ENCODE results near the gene TBC1D9.

Gene TBC1D9

GRCh38 chr4:140726776-140727500 lies 29.2 kb downstream of the TBC1D9 start:
- DNase-seq, result no peak
- intact Hi-C loops (cut with DNase I), result no loop called here

GRCh38 chr4:140725556-140725955 lies 30.6 kb downstream of the TBC1D9 start:
- intact Hi-C loops (cut with DNase I), result no loop called here
- DNase-seq, result no peak

DNA sequence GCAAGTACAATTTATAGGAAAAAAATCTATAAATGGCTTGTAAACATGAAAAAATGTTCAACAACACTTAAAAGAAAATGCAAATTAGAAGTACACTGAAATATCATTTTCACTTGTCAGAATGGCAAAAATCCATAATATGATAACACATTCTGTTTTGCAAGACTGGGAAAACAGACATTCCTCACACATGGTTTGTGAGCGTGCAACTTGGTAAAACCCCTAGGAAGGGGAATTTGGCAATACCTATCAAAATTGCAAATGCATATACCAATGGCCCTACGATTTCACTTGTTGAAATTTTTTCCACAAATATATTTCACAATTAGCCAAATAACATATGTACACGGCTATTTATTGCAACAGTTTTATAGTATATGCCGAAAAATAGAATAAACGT lies 31.4 kb downstream of the TBC1D9 start:
- intact Hi-C loops (cut with DNase I), result no loop called here

GRCh38 chr4:140720387-140721304 lies 35.5 kb downstream of the TBC1D9 start:
- intact Hi-C loops (cut with DNase I), result no loop called here
- no peak for DNase-seq

More for the DNA sequence above, 31.4 kb downstream of the TBC1D9 start:
- no peak for DNase-seq

- DNase-seq, result no peak
- intact Hi-C loops (cut with DNase I), result no loop called here
These were observed 36.5 kb downstream of the TBC1D9 start for GRCh38 chr4:140719686-140720085.

DNA sequence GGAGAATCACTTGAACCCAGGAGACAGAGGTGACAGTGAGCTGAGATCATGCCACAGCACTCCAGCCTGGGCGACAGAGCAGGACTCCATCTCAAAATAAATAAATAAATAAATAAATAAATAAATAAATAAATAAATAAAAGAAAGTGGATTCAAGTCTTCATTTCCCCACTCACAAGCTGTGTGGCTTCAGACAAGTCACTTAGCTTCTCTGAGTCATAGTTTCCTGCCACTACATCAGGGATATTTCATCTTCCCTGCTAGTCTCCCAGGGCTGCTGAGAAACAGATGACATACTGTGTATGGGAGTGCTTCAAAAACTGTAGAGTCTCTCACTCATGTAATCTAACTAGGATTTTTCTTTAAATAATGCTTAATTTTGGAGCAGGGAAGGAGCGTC lies 37.2 kb downstream of the TBC1D9 start:
- DNase-seq, result no peak
- intact Hi-C loops (cut with DNase I), result no loop called here

DNA sequence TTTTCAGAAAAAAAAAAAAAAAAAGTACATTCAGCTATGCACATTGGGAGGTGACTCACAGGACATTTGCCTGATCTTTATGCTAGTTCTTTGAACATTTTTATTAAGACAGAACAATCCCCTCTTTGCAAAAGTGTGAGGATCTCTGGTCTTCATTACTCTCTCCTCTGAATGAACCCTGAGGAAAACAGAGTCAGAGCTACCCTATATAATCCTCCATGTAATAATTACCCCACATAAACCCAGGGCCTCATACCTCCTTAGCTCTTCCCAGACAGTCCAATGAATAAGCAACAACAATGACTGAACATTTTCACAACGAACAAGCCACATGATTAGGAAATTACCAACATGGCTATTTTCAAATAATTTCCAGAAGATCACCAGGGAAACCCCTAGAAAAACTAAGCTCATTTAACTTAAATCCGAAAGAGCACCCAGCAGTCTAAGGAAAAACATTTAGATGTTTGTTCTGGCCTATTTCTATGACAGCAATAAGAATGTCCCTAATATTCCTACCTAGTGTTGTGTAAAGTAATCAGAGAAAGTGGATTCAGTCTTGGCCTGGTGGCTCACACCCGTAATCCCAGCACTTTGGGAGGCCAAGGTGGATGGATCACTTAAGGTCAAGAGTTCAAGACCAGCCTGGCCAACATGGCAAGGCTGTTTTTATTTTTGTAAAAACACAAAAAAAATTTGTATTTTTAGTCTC lies 37.8 kb downstream of the TBC1D9 start:
- intact Hi-C loops (cut with DNase I), result no loop called here
- no peak for DNase-seq

- DNase-seq, result no peak
- intact Hi-C loops (cut with DNase I), result no loop called here
These were observed 38.9 kb downstream of the TBC1D9 start for GRCh38 chr4:140717313-140717712.

GRCh38 chr4:140715119-140715518 lies 41.1 kb downstream of the TBC1D9 start:
- DNase-seq, result no peak
- intact Hi-C loops (cut with DNase I), result no loop called here

DNA sequence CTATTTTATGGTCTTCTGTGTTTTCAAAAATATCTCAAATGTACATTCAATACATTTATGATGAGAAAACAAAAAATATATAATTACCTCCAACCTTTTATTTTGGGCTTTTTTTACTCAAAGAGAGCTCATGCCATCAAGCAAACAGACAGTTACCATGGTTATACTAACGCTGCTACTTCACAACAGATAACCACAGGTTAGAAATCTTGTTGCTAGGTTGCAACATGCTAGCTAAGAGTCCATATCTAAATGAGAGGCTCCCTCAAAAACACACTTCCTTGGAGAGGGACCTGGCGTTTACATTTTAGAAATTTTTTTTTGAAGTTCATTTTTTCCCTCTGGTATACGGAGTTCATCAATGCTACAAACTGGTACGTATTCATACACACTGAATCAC lies 44.3 kb downstream of the TBC1D9 start:
- no peak for DNase-seq
- intact Hi-C loops (cut with DNase I), result no loop called here

DNA sequence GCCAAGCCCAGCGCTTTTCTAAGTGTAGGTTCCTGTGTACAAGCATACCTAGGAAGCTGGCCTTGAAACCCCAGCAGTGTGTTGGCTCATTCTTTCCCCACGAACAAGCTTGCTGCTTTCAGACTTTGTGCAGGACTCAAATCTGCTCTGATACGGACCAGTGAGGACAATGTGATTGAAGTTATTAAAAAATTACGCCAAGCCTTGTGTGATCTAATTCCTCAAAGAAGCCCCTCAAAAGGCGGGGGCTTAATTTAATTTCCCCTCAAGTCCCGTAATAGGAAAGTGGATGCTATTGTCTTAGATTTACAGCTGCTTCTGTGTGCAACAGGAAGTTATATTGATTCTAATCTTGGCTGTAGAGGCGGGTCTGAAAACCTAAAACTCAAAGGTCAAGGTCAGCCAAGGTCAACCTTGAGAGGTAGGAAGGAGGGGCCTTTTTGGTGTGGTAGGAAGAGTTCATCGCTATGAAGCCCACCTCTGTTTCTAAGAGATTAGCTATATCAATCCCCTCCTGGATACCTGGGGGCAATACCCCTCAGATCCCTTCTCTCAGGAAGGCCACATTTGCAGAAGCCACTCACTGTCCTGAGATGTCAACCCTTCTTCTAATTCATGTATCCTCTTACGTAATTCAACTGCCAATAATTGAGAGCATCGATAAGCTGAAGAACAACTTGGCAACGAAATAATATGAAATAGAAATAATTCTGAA lies 45.1 kb downstream of the TBC1D9 start:
- intact Hi-C loops (cut with DNase I), result no loop called here
- DNase-seq, result no peak

- intact Hi-C loops (cut with DNase I), result no loop called here
- DNase-seq, result no peak
These were observed 48.9 kb downstream of the TBC1D9 start for GRCh38 chr4:140707325-140707724.

DNA sequence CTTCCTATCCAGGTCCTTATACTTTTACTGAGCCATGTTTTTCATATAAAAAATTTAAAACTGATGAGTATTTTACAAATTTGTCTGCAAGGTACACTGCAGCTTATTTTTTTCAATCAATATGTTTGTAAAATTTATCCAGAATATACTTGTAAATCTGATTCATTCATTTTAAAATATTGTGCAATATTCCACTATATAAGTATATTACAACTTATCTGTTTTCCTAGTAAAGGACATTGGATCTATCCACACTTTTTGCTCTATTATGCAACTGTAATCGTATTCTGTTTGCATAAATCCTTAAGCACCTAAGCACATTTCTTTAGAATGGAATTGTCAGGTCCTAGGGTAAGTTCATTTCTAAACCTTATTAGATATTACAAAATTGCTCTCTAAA lies 49.5 kb downstream of the TBC1D9 start:
- DNase-seq, result no peak
- intact Hi-C loops (cut with DNase I), result no loop called here

GRCh38 chr4:140706276-140706625 lies 49.9 kb downstream of the TBC1D9 start:
- no peak for DNase-seq
- intact Hi-C loops (cut with DNase I), result no loop called here

GRCh38 chr4:140705625-140706275 lies 50.4 kb downstream of the TBC1D9 start:
- DNase-seq, result no peak
- intact Hi-C loops (cut with DNase I), result no loop called here

DNA sequence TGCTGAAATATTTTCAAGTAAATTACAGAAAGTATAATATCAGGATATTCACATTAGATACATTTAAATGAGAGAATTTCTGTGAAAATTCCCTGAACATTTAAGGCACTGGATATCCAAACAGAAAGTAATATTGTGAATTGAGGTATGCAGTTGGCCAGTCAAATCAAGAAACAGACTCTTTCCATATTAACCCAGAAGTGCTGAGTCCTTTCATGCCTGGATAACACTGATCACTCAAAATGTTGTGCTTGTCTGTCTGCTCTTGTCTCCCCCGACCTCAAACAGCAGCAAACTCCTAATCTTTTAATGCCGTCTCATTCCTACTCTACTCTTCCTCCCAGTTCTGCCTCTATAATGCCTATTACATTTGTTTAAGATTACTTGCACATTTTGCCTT lies 51.2 kb downstream of the TBC1D9 start:
- DNase-seq, result no peak
- intact Hi-C loops (cut with DNase I), result no loop called here

- no peak for DNase-seq
- intact Hi-C loops (cut with DNase I), result no loop called here
These were observed 51.7 kb downstream of the TBC1D9 start for GRCh38 chr4:140704392-140704960.

- intact Hi-C loops (cut with DNase I), result no loop called here
- DNase-seq, result no peak
These were observed 52.7 kb downstream of the TBC1D9 start for GRCh38 chr4:140703463-140703862.

GRCh38 chr4:140702096-140702757 lies 54.0 kb downstream of the TBC1D9 start:
- DNase-seq, result no peak
- intact Hi-C loops (cut with DNase I), result no loop called here

Measured in posterior cingulate gyrus (tissue), 11 donors.